OCI-LY1 (cell line): ENCODE results near the gene RAB24.

ENCODE experiments used
- CTCF ChIP-seq: fragments of 200-600 bp; sonication (generic), shearing (Covaris generic); IDR thresholded peaks from 2 replicates; pipeline ENCODE4 v1.5.1; 2017; ENCODE audit warnings: mild to moderate bottlenecking, antibody characterized with exemption, low read length, moderate library complexity, mixed read lengths
- EZH2 ChIP-seq: fragments of 200-600 bp; sonication (generic), shearing (Covaris generic); IDR thresholded peaks from 2 replicates; pipeline ENCODE4 v1.8.0; 2017; ENCODE audit warnings: borderline replicate concordance, mixed run types, mild to moderate bottlenecking, antibody characterized with exemption, low read length, moderate library complexity, mixed read lengths

GRCh38 chr5:177293819-177294581 is 9.5 kb downstream of the RAB24 start:
- TF ChIP-seq CTCF (no peak), EZH2 (no peak)
